Loucy (cell line): ENCODE results near the gene WASF3.

Source experiments
- CTCF ChIP-seq: fragments of 200-600 bp; sonication (generic); conservative IDR thresholded peaks from 2 replicates; pipeline ENCODE4 v1.5.1; 2014; ENCODE audit warnings: mild to moderate bottlenecking, antibody characterized with exemption, low read length
- EZH2phosphoT487 ChIP-seq: fragments of 200-600 bp; IDR thresholded peaks from 2 replicates; pipeline ENCODE4 v1.6.1; 2018; ENCODE audit warnings: antibody characterized with exemption, mild to moderate bottlenecking, moderate library complexity, borderline replicate concordance

GRCh38 chr13:26591672-26592071 is 34.2 kb downstream of the WASF3 start:
- TF ChIP-seq CTCF (no peak), EZH2phosphoT487 (no peak)
